HG02973 (cell line): ENCODE data around the gene CST11.
"Not testable (repeated sequence)": the region's sequence is repeated elsewhere in the genome, so short reads cannot be mapped to it uniquely, and the experiment has no call there.

ENCODE experiments used
- ATAC-seq: cut with Tn5 transposase; IDR thresholded peaks from one replicate; pipeline ENCODE4 v1.9.1; 2021; ENCODE audit warnings: moderate library complexity; ENCODE audit not compliant: unreplicated experiment

The CST11 gene, protein sequence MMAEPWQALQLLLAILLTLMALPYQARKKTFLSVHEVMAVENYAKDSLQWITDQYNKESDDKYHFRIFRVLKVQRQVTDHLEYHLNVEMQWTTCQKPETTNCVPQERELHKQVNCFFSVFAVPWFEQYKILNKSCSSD

DNA sequence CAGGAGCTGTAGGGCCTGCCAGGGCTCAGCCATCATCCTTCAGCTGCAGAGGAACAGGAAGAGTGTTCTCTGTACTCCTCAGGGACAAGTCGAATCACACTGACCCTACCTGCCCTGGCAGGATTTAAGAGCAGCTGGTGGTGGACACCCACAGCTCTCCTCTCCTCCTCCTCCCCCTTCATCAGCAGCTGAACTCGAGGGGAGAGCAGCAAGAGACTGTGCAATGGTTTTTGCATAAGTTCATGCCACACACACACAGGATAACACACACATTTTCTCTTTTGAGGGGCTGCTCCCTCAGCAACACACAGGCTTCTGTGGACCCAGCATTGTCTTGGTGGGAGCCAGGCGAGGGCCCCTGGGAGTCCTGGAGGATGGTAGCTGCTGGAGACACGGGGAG lies at the start of gene CST11:
CST11 (minus strand) TSS at position 101 of the 400 bp plus-strand sequence; CDS start at position 36, 65 bp downstream.
- ATAC-seq: no peak

DNA sequence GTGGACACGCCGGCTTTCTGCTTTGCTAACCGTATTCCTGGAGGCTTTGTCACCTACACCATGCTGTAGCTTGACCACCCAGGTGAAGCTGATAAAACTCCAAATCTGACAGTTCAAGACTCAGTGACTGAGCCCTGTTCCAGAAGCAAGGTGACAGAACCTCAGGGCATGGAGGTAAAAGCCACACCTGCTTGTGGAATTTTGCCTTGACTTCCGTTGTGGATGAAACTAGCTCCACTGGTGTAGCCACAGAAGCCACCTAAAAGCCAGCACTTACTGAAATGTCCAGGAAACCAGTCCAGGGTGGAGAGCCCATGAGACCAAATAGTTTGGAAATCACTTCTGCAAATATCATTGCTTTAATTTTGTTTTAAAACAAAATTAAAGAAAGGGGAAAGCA lies 49.2 kb upstream of the CST11 start:
- ATAC-seq: no peak

GRCh38 chr20:23497536-23497935 lies 44.9 kb upstream of the CST11 start:
- no peak for ATAC-seq

DNA sequence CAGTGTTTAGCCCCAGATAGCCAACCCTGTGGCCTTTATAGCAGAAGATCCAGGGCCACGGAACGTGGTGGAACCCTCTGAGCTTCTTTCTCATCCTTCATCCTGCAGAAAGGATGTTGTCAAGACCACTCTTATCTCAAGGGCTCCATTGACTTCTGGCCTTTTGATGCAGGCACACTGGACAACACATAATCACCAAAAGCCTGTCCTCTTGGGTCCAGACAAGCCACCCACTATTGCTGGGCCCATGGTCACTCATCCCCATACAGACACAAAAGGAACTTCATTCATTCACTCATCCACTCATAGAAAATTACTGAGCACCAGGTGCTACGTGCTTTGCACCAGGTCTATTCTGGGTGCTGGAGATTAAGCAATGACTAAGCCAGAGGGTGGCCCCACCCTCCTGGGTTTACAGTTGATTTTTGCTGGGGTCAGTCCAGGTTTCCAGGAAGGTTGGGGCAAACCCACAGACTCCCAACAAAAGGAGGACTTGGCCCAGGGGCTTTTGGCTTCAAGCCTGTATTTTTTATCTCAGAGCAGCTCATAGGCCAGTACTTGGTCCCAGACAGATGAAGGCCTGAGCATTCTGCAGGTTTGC lies 40.6 kb upstream of the CST11 start:
- ATAC-seq: no peak

DNA sequence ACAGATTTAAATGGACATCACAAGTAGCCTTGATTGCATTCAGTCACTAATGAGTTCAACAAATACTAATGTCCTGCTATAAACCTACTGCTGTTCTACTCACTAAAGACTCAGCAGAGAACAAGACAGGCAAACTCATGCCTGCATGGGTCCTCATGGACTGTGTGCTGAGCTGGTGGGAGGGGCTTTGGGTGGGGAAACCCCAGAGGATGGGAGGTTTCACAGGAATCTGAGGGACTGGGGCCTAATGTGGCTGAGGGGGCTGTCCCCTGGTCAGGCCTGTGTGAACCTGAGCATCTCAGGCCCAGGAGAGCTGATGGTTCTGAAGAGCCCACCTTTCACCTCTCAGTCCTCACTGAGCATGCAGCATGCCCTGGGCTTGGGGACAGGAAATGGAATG lies 39.6 kb upstream of the CST11 start:
- ATAC-seq: no peak

GRCh38 chr20:23490817-23491216 lies 38.1 kb upstream of the CST11 start, which contains the start of gene CST8:
CST8 (plus strand) TSS chr20:23491117; CDS start chr20:23491668, 551 bp downstream.
- no peak for ATAC-seq

DNA sequence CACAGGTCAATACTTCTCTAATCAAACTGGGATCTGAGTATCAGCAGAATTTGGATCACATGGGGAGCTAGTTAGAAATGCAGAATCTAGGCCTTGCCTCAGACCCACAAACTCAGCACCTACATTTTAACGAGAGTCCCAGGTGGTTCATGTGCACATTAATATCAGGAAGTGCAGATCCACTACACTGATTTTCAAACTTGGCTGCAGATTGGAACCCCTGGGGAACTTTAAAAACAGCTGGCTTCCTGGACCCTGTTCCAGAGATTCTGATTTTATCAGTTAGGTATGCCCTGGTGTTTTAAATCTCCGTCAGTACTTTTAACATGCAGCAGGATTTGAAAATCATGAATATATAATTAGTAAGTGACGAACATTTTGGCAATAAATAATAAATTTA lies 36.3 kb upstream of the CST11 start:
- ATAC-seq: no peak

GRCh38 chr20:23488470-23488869 lies 35.8 kb upstream of the CST11 start:
- no peak for ATAC-seq

- no peak for ATAC-seq
These were observed 31.4 kb upstream of the CST11 start for GRCh38 chr20:23484081-23484480.

DNA sequence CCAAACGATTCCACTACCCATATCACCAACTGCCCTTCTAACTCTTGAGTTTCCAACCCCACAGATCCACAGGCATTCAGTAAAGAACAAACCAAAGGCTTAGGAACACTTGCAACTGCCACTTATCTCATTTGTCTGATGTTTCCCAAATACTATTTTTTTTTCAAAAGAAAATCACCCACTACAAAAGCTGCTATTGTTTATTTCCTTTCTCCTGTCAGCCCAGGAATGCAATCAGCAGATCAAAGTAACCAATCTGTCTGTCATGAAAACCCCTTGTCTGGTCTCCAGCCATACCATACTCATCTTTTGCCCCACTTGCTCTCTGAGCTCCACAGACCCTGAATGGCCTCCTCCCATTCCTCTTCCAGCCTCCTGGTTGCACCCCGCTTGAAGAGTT lies 29.5 kb upstream of the CST11 start:
- ATAC-seq: no peak

DNA sequence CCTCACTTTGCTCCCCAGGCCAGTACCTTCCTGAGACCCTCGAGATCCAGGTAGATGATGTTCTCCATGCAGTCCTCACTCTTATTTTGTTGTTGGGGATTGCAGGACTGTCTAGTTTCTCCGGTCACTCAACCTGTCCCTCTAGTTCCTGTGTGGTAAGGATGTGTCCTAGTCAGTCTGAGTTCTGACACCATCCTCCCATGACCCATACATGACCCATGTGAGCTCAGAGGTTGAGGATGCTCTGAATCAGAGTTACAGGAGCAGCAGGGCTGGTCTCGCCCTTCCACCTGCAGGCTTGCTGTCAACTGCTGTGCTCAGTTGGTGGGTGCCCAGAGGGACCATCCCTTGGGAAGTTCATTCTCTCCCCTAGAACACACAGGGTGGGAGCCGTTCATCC lies 26.4 kb upstream of the CST11 start:
- ATAC-seq: no peak

DNA sequence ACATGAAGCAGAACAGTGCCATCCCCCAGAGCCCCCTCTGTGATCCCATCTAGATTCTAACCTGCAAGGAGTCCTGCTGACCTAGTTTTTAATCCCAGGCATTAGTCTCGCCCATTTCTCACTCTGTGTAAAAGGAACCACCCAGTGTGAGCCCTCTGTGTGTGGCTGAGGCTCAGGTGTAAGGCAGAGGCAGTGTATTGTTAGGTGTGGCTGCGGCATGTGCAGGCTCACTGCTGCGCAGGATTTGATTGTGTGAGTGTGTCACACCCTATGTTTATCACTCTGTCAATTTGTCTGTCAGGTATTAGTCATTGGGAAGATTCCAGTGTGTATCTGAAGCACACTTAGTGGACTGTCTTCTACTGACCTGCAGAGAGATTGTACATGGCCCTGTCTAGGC lies 24.5 kb upstream of the CST11 start:
- no peak for ATAC-seq

GRCh38 chr20:23476015-23476754 lies 23.5 kb upstream of the CST11 start:
- no peak for ATAC-seq

GRCh38 chr20:23475395-23475794 lies 22.7 kb upstream of the CST11 start:
- ATAC-seq: no peak

DNA sequence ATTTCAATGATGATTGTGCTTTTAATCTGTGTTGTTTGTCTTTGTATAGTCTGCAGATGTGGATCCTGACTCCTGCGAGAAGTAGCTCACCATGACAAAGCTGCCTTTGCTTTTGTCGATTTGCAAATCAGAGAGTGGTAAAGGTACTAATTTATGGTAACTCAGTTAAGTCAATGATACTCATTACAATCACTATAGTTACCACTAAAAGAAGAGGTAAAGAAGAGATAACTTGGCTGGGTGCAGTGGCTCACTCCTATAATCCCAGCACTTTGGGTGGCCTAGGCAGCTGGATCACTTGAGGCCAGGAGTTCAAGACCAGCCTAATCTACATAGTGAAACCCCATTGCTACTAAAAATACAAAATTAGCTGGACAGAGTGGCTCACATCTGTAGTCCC lies 20.6 kb upstream of the CST11 start:
- not testable (repeated sequence) for ATAC-seq

DNA sequence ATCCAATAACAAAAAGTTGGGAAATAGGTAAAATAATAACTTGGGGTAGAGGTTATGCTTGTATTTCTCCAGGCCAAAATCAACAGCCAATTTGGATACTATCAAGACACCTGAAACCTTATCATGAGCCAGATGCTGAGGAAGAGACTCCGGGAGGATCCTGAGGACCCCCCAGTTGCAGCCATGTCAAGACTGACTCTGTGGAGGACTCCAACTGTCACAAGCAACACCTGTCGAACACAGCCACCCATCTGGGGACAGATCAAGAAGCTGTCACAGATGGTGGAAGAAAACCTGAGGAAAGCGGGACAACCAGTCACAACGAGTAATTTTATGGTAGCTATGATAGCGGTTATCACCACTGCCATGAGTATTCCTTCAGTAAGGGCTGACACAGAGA lies 19.6 kb upstream of the CST11 start:
- ATAC-seq: not testable (repeated sequence)

DNA sequence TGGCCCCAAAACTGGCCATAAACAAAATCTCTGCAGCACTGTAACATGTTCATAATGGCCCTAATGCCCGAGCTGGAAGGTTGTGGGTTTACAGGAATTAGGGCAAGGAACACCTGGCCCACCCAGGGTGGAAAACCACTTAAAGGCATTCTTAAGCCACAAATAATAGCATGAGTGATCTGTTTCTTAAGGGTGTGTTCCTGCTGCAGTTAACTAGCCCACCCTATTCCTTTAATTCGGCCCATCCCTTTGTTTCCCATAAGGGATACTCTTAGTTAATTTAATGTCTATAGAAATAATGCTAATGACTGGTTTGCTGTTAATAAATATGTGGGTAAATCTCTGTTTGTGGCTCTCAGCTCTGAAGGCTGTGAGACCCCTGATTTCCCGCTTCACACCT lies 14.3 kb upstream of the CST11 start:
- not testable (repeated sequence) for ATAC-seq

- no peak for ATAC-seq
These were observed 8.5 kb upstream of the CST11 start for GRCh38 chr20:23461180-23461579.

GRCh38 chr20:23459461-23460150 lies 6.9 kb upstream of the CST11 start:
- no peak for ATAC-seq

GRCh38 chr20:23456873-23457272 lies 4.2 kb upstream of the CST11 start:
- no peak for ATAC-seq

DNA sequence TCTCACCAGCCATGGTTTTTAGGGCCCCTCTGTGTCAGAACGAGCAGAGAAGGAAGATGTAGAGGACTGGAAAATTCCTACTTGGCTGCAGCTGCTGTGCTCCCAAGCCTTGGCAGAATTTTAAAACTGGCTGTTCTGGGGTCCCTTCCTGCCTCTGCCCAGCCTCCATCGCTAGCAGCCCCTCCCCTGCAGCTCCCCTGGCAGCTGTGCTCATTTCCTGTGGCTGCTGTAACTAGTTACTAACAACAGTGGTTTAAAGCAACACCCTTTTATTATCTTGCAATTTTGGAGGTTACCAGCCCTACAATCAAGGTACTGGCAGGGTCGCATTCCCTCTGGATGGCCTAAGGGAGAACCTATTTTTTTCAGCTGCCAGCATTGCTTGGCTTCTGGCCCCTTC lies 3.7 kb upstream of the CST11 start:
- no peak for ATAC-seq

- no peak for ATAC-seq
These were observed 3.0 kb upstream of the CST11 start for GRCh38 chr20:23455639-23456038.
